SHP77 treated with DMSO at 0.1 percent for 48 hours (cell line): Measurements from ENCODE around the gene HS1BP3.

Experiments used
- DNase-seq: peaks from one replicate; lab custom pipeline; 2025; lab: John Stamatoyannopoulos, UW

Gene HS1BP3

GRCh38 chr2:20570249-20570648, 80.6 kb downstream of the HS1BP3 start:
- no peak for DNase-seq

DNA sequence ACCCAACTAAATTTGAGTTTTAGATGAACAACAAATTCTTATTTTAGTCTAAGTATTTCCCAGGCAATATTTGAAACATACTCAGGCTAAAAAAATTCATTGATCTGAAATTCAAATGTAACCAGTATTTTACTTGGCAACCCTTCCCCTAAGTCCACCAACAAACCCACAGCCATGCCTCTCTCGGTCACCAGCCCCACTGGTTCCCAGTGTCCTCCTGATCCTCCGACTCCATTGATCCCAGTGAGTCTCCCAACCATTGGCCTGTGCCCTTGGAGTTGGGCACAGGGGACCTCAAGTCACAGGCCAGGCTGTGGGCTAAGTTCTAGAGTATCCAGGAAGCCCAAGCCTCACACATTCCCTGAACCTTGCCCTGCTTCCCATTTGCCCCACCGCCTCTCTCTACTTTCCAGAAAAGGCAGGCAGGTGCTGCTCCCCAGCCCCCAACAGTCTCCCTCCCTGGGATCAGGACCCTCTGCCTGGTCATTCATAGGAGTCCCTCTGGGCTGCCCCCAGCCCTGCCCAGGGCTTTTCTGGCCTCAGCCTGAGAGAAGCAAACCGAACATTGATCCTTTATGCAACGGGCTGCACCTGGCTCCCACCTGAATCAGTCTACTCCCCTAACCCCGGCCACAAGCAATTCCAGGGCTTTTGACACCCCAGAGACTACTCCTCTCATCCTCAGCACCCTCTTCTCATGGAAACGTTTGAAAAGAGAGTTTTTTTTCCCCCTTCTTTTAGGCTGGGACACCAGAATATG, 81.3 kb downstream of the HS1BP3 start:
- DNase-seq = no peak

GRCh38 chr2:20568501-20569463, 82.1 kb downstream of the HS1BP3 start:
- no peak for DNase-seq

DNA sequence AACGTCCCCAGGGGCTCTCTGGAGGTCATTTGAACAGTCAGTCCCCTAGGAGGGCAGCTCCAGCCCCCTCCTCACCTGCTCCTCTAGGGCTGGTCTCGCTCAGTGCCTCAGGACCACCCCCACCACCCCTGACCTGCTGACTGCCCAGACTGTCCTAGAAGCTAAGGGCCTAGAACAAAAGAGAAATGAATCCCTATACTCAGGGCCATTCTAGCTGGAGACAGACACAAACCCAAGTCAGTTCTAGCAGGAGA, 83.0 kb downstream of the HS1BP3 start:
- DNase-seq = no peak
